ENCODE measurements around the gene DOK1.

- TF ChIP-seq, protein P1, sequence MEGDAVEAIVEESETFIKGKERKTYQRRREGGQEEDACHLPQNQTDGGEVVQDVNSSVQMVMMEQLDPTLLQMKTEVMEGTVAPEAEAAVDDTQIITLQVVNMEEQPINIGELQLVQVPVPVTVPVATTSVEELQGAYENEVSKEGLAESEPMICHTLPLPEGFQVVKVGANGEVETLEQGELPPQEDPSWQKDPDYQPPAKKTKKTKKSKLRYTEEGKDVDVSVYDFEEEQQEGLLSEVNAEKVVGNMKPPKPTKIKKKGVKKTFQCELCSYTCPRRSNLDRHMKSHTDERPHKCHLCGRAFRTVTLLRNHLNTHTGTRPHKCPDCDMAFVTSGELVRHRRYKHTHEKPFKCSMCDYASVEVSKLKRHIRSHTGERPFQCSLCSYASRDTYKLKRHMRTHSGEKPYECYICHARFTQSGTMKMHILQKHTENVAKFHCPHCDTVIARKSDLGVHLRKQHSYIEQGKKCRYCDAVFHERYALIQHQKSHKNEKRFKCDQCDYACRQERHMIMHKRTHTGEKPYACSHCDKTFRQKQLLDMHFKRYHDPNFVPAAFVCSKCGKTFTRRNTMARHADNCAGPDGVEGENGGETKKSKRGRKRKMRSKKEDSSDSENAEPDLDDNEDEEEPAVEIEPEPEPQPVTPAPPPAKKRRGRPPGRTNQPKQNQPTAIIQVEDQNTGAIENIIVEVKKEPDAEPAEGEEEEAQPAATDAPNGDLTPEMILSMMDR (conservative IDR thresholded peaks at IDR 0.05; ENCODE audit: low read depth, low read length) = no peak
- TF ChIP-seq EZH2 (IDR thresholded peaks at IDR 0.05; ENCODE audit: low read length, unreplicated experiment) (no peak), EZH2phosphoT487 (IDR thresholded peaks at IDR 0.05; ENCODE audit: borderline replicate concordance, low read length) (no peak)
Observed at GRCh38 chr2:74603282-74604000, 48.9 kb downstream of the DOK1 start.
